ENCODE measurements around the gene ADAMTS17.

Gene ADAMTS17

DNA sequence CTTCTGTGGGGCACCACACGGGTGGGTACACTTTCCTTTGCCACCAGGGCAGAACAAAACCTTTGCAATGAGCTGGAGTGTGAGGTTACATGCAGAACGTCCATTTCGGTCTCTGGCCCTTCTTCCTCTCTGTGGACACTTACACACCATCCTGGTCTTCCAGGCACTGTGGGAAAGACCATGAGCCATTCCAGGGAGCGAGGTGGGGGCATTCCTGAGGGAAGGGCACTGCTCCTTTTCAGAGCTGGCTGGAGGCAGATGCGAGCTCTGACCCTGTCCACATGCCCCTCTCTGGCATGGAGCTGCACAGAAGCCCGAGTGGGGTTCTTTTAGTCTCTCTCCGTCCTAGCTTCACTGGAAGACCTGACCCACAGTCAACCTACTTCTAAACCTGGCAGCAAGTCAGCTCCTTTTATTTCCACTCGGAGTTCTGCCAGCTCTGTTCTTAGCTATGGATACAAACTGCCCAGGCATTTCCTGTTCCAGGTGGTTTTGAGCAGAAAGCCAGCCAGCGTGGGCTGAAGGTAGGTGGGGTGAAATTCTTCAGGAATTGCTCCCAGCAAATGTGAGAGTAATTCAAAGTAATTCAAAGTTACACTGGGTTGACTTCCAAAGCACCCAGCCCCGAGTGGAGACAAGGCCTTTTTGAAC, 281.4 kb downstream of the ADAMTS17 start:
- DNase-seq: no peak

DNA sequence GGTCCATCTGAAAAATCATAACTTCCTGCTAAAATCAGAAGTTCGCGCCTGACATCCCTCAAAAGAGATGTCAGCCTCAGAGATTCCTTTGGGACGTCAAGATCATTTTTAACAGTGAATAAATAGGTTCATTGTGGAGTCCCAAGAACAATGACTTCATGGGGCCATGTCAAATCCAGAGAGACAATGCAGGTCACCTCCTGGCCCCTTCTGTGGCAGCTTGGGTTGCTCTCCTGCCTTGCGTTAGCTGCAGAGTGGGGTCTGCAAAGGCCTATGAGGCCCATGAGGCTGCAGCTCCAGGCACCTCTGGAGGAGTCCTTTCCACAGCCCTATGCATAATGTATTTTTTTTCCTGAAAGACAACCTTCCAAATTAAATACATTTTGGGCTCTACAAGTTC, 282.3 kb downstream of the ADAMTS17 start:
- no peak for DNase-seq

- no peak for DNase-seq
These were observed 282.7 kb downstream of the ADAMTS17 start for GRCh38 chr15:100059094-100059493.

DNA sequence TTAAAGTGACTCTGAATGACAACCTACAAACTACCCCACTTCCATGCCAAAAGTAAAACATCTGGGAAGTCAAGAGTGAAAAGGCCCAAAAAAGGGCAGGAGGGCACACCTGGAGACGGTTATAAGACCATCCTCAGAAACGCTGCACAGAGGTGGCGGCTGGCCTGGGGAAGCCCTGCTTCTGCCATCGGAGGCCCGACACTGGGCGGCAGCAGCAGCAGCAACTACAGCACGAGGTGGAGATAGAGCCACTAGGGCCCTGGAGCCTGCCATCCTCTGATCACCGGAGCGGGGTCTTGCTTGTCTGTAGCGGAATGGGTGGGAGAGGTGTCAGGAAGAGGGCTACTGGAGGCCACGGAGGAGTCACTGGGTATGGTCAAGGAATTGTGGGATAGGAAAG, 283.3 kb downstream of the ADAMTS17 start:
- no peak for DNase-seq

- no peak for DNase-seq
These were observed 284.5 kb downstream of the ADAMTS17 start for GRCh38 chr15:100057281-100057680.

GRCh38 chr15:100056411-100057072, 285.2 kb downstream of the ADAMTS17 start:
- DNase-seq: no peak

- DNase-seq: no peak
These were observed 286.0 kb downstream of the ADAMTS17 start for GRCh38 chr15:100055821-100056220.

DNA sequence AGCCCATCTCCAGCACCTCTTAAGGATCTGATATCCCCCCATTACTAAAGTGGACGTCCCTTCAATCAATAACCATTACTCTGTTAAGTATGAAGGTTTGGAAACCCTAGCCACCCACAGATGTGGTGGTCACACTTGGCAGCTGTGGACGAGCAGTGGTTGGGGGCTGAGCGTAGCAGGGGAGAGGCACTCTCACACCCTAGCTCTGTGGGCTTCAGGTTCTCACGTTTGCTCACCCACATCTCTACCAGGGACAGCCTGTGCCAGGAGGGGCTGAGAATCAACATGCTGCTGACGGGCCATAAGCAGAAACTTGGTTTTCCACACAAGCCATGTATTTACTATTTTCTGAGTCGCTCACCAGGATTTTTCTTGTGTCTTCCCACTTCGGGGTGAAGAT, 287.2 kb downstream of the ADAMTS17 start:
- no peak for DNase-seq

GRCh38 chr15:100053474-100054121, 288.2 kb downstream of the ADAMTS17 start:
- no peak for DNase-seq

DNA sequence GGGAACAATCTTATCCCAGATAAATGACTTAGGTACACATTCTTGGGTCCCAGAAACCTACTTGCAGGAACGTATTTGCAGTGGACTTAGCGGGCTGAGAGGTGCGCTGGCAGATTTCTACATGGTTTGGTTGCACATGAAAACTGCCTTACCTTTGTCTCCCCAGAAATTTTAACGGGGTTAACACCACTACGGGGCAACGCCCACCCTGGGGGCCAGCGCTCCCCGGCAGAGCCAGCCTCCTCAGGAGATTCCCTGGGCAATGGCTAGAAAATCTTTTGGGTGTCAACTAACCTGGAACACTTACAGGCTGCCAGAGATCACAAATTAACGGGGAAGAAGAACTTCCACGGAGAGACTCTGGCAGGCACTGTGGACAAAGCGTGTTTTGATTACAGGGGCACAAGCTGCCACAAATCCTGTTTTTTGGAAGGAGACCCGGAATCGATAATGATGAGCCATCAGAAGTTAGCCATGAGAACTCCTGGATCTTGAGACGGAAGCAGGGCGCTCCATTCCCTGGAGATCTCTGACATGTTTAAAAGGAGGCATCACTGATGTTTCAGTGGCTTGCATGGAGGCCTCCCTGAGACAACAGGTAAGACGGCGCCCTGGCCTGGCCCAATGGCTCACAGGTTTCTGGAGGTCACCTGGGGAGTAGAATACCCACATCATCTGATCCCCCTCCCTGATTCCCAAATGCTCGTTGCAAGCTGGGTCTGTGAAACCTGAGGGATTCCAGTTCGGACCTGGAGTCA, 288.9 kb downstream of the ADAMTS17 start:
- DNase-seq: no peak

- no peak for DNase-seq
These were observed 290.6 kb downstream of the ADAMTS17 start for GRCh38 chr15:100050877-100051786.

DNA sequence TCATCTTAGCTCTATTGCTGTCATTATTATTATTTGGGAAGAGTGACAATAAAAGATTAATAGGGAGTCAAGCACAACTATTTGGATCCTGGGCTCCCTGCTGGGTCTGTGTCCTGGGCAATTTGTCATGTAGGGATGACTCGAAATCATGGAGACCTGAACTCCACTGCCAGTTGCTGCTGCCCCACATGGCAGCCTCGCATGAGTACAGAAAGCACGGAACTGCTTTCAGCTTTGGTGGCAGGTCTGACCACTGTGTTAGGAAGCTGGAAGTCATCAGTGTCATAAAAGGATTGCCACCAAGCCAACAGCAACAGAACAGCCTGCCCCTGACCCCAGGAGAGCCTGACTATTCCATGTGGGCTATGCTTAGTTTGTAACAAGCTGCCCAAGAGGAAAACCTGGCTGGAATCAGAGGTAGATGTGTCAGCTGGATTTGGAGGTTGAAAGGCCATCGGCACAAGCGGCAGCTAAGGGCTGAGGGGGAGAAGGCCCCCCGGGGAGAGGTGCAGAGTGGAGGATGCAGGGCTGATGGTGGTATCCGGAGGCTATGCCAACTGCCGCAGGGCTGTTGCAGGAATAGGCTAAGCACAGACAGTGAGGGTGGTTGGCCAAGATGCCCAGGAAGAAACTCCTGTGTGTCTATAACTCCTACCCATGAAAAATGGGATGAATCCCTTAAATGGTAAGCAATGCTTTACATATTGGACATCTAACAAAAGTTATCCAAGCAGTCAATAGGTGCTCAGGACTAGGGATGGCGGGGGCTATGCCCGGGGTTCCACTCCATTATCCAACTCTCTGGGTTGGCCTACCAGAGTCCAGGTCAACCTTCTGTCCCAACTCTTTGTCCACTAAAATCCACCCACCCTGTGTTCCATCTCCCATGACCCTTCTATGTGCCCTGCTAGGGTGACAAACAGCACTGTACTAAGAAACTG, 291.6 kb downstream of the ADAMTS17 start:
- DNase-seq: no peak

- DNase-seq: no peak
These were observed 292.3 kb downstream of the ADAMTS17 start for GRCh38 chr15:100049483-100049882.

- DNase-seq: no peak
These were observed 293.0 kb downstream of the ADAMTS17 start for GRCh38 chr15:100048736-100049135.

- DNase-seq: no peak
These were observed 298.1 kb downstream of the ADAMTS17 start for GRCh38 chr15:100043692-100044091.

DNA sequence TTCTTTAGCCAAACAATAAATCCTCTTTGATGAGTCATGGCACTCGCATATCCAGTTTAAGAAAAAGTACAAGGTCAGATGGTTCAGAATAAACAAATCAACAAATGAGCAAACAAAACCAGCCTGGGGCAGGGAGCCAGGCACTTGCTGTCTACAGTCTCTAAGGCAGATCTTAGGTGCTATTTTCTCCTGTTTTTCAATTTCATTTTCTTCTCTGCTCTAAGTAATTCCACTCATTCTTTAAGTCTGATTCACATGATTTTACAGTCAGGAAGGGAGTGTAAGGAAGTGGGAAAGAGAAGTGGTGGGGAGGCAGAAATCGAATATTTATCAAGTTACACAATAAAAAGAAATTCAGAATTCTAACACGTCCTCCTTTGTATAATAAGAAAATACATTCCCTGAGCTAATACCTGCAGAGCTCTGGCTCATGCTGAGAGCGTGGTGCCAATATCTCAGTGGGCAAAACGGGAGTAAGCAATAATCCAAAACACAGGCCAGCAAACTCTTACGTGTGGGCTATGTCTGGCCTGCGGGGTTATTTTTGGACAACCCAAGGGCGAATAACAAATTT, 298.6 kb downstream of the ADAMTS17 start:
- no peak for DNase-seq

DNA sequence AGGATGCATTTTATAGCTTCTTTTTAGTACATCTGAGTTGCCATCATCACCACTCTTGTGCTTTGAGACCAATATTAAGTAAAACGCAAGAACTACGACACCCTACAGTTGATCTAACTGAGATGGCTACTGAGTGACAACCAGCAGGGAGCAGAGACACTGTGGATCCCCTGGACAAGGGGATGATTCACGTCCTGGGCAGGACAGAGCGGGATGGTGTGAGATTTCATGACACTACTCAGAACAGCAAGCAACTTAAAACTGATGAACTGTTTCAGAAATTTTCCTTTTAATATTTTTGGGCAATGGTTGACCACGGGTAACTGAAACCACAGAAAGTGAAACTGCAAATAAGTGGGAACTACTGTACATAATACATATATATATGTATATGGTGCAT, 299.2 kb downstream of the ADAMTS17 start:
- no peak for DNase-seq

- no peak for DNase-seq
These were observed 300.5 kb downstream of the ADAMTS17 start for GRCh38 chr15:100041127-100041828.

DNA sequence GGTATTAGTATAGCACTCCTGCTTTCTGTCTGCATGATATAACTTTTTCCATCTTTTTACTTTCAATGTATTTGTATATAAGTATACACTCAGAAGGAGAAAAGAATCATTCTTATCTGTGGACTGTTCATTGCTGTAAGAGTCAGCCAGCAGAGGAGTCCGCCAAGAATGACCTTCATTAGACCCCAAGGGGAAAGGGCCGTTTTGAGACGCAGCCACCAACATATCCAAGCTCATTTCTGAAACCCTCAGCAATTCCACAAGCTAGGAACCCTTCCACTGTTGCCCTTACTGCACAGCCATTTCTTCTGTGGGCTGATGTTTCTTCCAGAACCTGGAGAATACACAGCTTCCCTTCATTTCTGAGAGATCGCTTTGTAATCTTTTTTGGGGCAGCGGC, 301.8 kb downstream of the ADAMTS17 start:
- no peak for DNase-seq

- DNase-seq: no peak
These were observed 303.0 kb downstream of the ADAMTS17 start for GRCh38 chr15:100038736-100039135.
